Fibroblast of lung (primary cell): ENCODE measurements around the gene VTA1. TPM values are rescaled to one million over a fixed set of nuclear protein-coding genes. Genes with fewer than 3 reads are reported as not detected.

Source experiments
- DNase-seq, 2 donors: peaks; one replicate each; pipeline versions ENCODE4 v3.0.0 to v3.0.0-alpha.2; 2010; ENCODE audit warnings: low read depth in 2 of 2
- H2AFZ ChIP-seq: 2 replicates; pipeline ENCODE4 v1.5.1; 2012; ENCODE audit warnings: low read length, control low read depth, inconsistent platforms
- H3K27ac ChIP-seq: 2 replicates; pipeline ENCODE4 v1.5.1; 2011; ENCODE audit warnings: low read length, control low read depth; ENCODE audit not compliant: insufficient read depth
- H3K27me3 ChIP-seq: 2 replicates; pipeline ENCODE4 v1.5.1; 2011; ENCODE audit warnings: mild to moderate bottlenecking, low read length; ENCODE audit not compliant: control insufficient read depth, insufficient read depth
- H3K36me3 ChIP-seq: 2 replicates; pipeline ENCODE4 v1.5.1; 2011; ENCODE audit warnings: low read length; ENCODE audit not compliant: control insufficient read depth, insufficient read depth
- H3K4me1 ChIP-seq: 2 replicates; pipeline ENCODE4 v1.5.1; 2011; ENCODE audit warnings: low read length; ENCODE audit not compliant: control insufficient read depth, insufficient read depth; ENCODE audit errors: extremely low read depth
- H3K4me2 ChIP-seq: 2 replicates; pipeline ENCODE4 v1.5.1; 2011; ENCODE audit warnings: low read length, control low read depth; ENCODE audit not compliant: insufficient read depth; ENCODE audit errors: extremely low read depth
- H3K4me3 ChIP-seq, 4 experiments: fragments of 200-600 bp in 1 of 4; sonication (generic) in 1 of 4; replicated peaks in 1 of 4; 2 replicates each; pipeline ENCODE4 v1.5.1; 2011 to 2016; ENCODE audit warnings: low read length in 4 of 4, low read depth in 3 of 4, mild to moderate bottlenecking in 3 of 4, control low read depth in 2 of 4, inconsistent platforms in 1 of 4, mixed read lengths in 1 of 4; ENCODE audit not compliant: insufficient read depth in 1 of 4; ENCODE audit errors: control extremely low read depth in 1 of 4
- H3K79me2 ChIP-seq: 2 replicates; pipeline ENCODE4 v1.5.1; 2012; ENCODE audit warnings: mild to moderate bottlenecking, low read length, inconsistent platforms; ENCODE audit not compliant: control insufficient read depth, insufficient read depth
- H3K9ac ChIP-seq: 2 replicates; pipeline ENCODE4 v1.5.1; 2011; ENCODE audit warnings: mild to moderate bottlenecking, low read length, control low read depth; ENCODE audit not compliant: insufficient read depth
- H3K9me3 ChIP-seq: 2 replicates; pipeline ENCODE4 v1.5.1; 2012; ENCODE audit warnings: low read depth, low read length; ENCODE audit not compliant: control insufficient read depth, insufficient read depth
- H4K20me1 ChIP-seq: 2 replicates; pipeline ENCODE4 v1.5.1; 2011; ENCODE audit warnings: low read length; ENCODE audit not compliant: control insufficient read depth, insufficient read depth; ENCODE audit errors: extremely low read depth
- CTCF ChIP-seq, 2 donors: IDR thresholded peaks in 1 of 2; conservative IDR thresholded peaks in 1 of 2; 1 replicate in 1 of 2; 2 replicates in 1 of 2; pipeline ENCODE4 v1.5.1; 2011 to 2012; ENCODE audit warnings: low read length in 2 of 2, control low read depth in 1 of 2, inconsistent platforms in 1 of 2, low read depth in 1 of 2, mild to moderate bottlenecking in 1 of 2
- EZH2 ChIP-seq: IDR thresholded peaks from 2 replicates; pipeline ENCODE4 v1.5.1; 2012; ENCODE audit warnings: low read length, control low read depth, mild to moderate bottlenecking; ENCODE audit errors: missing control alignments
- polyA plus RNA-seq, 2 donors: library from polyadenylated mRNA; depleted of rRNA in 1 of 2; stranded (reverse) in 1 of 2; unstranded in 1 of 2; fragments of >200 nt; gene quantifications; 2 replicates each; pipeline ENCODE4 v1.2.1, GENCODE V29; 2011 to 2012; ENCODE audit warnings: missing spikeins in 1 of 2
- total RNA-seq: library from RNA; depleted of rRNA; stranded (reverse); fragments of >200 nt; gene quantifications from 2 replicates; pipeline ENCODE4 v1.2.1, GENCODE V29; 2014

The VTA1 gene
- total and polyA plus RNA-seq, 2 donors (not counting 1 experiment from before 2014, with no cell fraction given), result 26.3 to 99.3 TPM

- no peak overlapping the region for H2AFZ ChIP-seq
- peak in 1 of 2 donors; percentile 13 for DNase-seq
Observed at GRCh38 chr6:142210606-142211005, 63.5 kb downstream of the VTA1 start.

GRCh38 chr6:142213402-142213801, 66.3 kb downstream of the VTA1 start:
- H2AFZ ChIP-seq, result no peak overlapping the region
- no peaks in the 10 kb centered on the region for H3K36me3 ChIP-seq

More at GRCh38 chr6:142210606-142211005, 63.5 kb downstream of the VTA1 start:
- TF ChIP-seq EZH2, result no peak
- TF ChIP-seq CTCF (conservative IDR thresholded peaks at IDR 0.05 in 1 of 2, IDR thresholded peaks at IDR 0.05 in 1 of 2; ENCODE audit: low read depth in 1 of 2, low read length in 2 of 2), result no peak
- Histone ChIP-seq H3K9ac (no peak overlapping the region), H3K79me2 (no peaks in the 10 kb centered on the region), H3K4me3 (no peak overlapping the region), H3K4me1 (no peaks in the 10 kb centered on the region), H3K36me3 (peaks cover 2% of the 10 kb centered on the region), H3K9me3 (no peaks in the 10 kb centered on the region), H3K4me2 (no peak overlapping the region), H3K27ac (no peak overlapping the region), H3K27me3 (no peaks in the 10 kb centered on the region), H4K20me1 (no peaks in the 10 kb centered on the region)

GRCh38 chr6:142218446-142218845, 71.4 kb downstream of the VTA1 start:
- Histone ChIP-seq H3K9me3 (no peaks in the 10 kb centered on the region), H3K4me2 (no peak overlapping the region), H4K20me1 (no peaks in the 10 kb centered on the region), H3K27me3 (no peaks in the 10 kb centered on the region), H3K27ac (no peak overlapping the region), H3K9ac (no peak overlapping the region), H3K36me3 (no peaks in the 10 kb centered on the region), H2AFZ (no peak overlapping the region), H3K4me3 (no peak overlapping the region), H3K4me1 (no peaks in the 10 kb centered on the region), H3K79me2 (no peaks in the 10 kb centered on the region)
- TF ChIP-seq EZH2, result no peak
- TF ChIP-seq CTCF (conservative IDR thresholded peaks at IDR 0.05 in 1 of 2, IDR thresholded peaks at IDR 0.05 in 1 of 2; ENCODE audit: low read depth in 1 of 2, low read length in 2 of 2), result no peak
- peak in 1 of 2 donors; percentile 14 for DNase-seq

More at GRCh38 chr6:142213402-142213801, 66.3 kb downstream of the VTA1 start:
- Histone ChIP-seq H3K79me2 (no peaks in the 10 kb centered on the region), H4K20me1 (no peaks in the 10 kb centered on the region), H3K4me1 (no peaks in the 10 kb centered on the region), H3K9ac (no peak overlapping the region), H3K27ac (no peak overlapping the region), H3K4me3 (no peak overlapping the region), H3K27me3 (no peaks in the 10 kb centered on the region), H3K9me3 (no peaks in the 10 kb centered on the region), H3K4me2 (no peak overlapping the region)
- no peak for DNase-seq
- TF ChIP-seq EZH2 (no peak), CTCF (conservative IDR thresholded peaks at IDR 0.05 in 1 of 2, IDR thresholded peaks at IDR 0.05 in 1 of 2; ENCODE audit: low read depth in 1 of 2, low read length in 2 of 2) (no peak)
